Posterior cingulate gyrus (tissue), 11 donors: ENCODE data around the gene MTHFD1.

Source experiments
- DNase-seq, 10 donors: peaks; one replicate each; pipeline versions ENCODE4 v3.0.0 to v3.0.0-alpha.2; 2020 to 2021; ENCODE audit warnings: mixed read lengths in 3 of 10
- intact Hi-C: fragments of 100-400 bp; cut with DNase I; formaldehyde crosslinking; loops from one replicate; pipeline ENCODE4 v1.15.1; 2023

Gene MTHFD1

DNA sequence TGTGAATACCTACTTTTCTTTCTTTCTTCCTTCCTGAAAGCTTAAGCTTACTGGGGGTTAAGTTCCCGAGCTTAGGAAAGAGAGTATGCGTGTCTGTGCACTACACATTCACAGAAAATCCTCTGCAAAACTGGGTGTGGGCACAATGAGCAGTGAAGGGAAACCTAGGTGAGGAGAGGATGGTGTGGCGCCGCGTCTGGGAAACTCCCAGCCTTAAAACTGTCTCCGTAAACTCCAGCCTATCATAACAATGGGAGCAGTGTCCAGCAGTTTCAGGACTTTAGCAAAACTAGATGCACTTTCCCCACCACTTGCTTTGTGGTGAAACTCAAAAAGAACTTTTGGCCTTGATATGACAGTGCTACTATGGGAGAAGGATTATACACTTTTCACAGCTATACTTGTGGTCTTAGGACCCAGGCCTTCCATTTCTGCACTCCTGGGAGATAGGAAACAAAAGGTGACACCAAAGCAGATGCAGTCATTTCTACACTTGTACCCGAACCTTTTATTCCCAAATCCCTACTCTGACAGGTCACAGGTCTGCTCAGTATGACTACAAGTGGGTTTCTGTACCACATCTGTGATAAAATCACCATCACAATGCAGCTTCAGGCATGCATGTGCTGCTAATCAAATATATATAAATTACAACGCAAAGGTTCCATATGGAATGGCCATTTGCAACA is 87.6 kb downstream of the MTHFD1 start:
- intact Hi-C loops = no loop called here

DNA sequence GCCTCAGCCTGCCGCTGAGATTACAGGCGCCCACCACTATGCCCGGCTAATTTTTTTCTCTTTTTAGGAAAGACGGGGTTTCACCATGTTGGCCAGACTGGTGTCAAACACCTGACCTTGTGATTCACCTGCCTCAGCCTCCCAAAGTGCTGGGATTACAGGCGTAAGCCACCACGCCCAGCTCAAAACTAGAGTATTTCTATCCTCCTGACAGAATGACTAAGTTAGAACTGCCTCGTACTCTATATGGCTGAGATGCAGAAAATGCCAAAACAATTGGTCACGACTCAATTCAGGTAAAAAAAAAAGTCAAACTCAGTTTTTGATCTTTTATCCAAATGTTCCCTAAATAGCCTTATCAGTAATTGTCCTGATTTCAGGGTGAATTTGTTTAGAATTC is 88.3 kb downstream of the MTHFD1 start:
- DNase-seq = no peak

More for the DNA sequence above, 87.6 kb downstream of the MTHFD1 start:
- no peak for DNase-seq

DNA sequence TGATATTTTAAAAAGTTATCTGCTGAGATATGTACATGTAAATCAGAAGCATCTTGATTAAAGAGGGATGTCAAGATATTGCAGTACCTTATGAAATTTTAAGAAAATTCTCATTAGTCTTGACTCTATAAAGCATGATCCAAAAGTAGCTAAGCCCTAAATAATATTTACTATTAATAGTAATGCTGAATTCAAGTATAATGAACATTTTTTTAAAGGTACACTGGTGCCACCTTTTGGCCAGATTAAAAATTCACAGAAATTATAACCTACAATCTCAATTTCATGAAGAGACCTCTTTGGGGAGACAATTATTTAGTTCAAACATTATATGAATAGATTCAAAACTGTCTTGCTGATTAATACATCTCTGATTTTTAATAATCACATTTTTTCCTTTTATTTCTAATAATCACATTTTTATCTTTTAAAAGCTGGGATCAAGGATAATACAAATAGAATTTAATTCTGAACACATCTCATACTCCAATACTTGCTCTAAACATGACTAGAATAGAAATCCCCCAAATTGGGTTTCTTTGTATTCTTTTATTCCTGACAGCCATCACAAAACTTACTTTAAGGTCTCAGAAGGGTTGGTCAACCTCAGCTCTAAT is 90.6 kb downstream of the MTHFD1 start:
- no peak for DNase-seq

More for the DNA sequence above, 88.3 kb downstream of the MTHFD1 start:
- intact Hi-C loops = no loop called here

GRCh38 chr14:64488590-64489099 is 100.5 kb downstream of the MTHFD1 start:
- intact Hi-C loops = no loop called here

More for the DNA sequence above, 90.6 kb downstream of the MTHFD1 start:
- intact Hi-C loops = loop anchor here (2.0 kb wide), 1 partner anchor 134 kb away; no protein-coding TSS in a partner anchor

GRCh38 chr14:64491637-64492036 is 103.5 kb downstream of the MTHFD1 start:
- intact Hi-C loops = no loop called here
- no peak for DNase-seq

More at GRCh38 chr14:64488590-64489099, 100.5 kb downstream of the MTHFD1 start:
- DNase-seq = no peak

DNA sequence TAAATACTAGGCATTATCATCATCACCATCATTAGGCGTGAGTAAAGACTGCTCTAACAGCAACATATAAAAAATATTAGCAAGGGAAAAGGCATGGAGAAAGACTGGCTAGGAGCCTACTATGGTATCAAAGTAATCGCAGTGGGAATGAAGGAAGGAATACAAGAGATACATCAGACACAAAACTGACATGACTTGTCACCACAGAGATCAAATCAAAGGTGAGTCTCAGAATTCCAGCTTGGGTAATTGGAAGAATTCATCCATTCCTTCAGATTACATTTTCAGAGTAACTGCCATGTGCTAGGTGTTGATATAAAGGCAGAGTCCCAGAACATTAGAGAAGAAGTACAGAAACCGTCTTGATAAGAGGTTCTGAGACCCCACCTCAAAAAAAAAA is 105.3 kb downstream of the MTHFD1 start:
- intact Hi-C loops = no loop called here
- no peak for DNase-seq

DNA sequence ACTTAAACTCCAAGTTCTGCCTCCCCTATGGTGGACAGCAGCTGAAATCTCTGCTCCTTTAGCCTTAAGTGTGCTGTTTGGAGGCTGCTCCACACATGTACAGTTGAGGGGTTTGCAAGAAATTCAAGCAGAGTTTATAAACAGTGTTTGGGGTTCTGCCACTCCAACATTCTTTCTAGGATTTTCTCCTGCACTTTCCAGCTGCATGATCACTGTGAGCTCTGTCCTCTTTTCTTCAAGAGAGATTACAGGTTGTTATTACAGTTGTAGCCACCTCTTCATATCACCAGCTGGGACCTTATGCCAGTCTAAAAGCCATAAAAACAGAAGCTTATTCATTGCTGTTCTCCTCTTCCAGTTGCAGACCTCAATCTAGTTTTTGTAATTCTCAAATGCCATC is 107.1 kb downstream of the MTHFD1 start:
- intact Hi-C loops = no loop called here
- no peak for DNase-seq

DNA sequence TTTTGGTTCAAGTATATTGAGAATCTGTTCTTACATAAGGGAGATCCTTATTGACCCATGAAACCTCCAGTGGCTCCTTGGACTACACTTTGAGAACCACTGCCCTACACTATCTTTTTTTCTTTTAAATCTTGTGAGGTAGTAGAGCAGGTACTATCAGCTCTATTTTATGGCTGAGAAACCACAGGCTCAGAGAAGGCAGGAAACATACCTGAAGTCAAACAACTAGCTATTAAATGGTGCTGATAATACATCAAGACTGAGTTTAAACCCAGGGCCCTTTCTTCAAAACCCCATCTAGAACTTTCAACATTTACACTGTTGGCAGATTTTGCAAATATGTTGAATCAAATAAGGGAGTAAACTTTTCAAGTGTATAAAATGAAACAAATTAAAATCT is 108.6 kb downstream of the MTHFD1 start:
- DNase-seq = no peak
- intact Hi-C loops = no loop called here

- DNase-seq = no peak
- intact Hi-C loops = loop anchor here (5.0 to 10.0 kb wide), 2 partner anchors 42 to 135 kb away; partner anchors contain the start of gene HSPA2
Observed at GRCh38 chr14:64500088-64500487, 111.9 kb downstream of the MTHFD1 start.

DNA sequence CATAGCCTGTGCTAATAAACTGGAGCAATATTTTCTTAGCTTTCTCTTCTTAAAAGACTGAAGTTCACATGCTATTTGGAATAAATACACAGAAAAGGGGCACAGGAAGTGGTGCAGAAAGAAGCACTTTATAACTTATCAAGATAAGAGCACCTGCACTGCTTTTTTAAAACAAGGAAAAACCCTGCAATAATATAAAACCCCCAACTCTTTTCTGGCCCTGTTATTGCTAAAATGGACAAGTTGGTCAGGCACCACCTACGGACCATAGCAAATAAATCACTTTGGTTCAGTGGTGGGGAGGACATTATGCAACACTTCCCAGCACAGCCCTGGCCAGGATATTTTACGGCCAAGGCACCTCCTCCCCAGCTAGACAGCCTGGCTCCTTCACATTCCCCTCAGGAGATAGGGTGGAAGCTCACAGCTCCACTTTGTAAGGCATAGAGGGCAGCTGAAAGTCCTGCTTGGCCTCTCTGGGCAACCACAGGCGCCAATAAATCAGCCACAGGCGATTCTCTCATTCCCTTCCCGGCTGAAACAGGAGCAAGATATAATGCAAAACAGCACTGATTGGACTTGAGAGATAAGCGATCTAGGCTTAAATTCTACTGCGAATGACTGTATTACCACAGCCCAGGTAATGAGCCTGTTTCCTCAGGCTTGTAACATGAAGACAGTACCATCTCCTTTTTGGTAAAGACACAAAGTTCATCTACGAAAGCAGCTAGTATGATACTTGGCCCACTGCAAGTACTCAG is 113.4 kb downstream of the MTHFD1 start:
- DNase-seq = peak in 3 of 10 donors; percentile 17 to 80 (median 17)
- intact Hi-C loops = loop anchor here (5.0 to 10.0 kb wide), 2 partner anchors 41 to 133 kb away; partner anchors contain the start of gene HSPA2

- DNase-seq = no peak
- intact Hi-C loops = loop anchor here (5.0 to 10.0 kb wide), 2 partner anchors 40 to 132 kb away; partner anchors contain the start of gene HSPA2
Observed at GRCh38 chr14:64502456-64502855, 114.3 kb downstream of the MTHFD1 start.

DNA sequence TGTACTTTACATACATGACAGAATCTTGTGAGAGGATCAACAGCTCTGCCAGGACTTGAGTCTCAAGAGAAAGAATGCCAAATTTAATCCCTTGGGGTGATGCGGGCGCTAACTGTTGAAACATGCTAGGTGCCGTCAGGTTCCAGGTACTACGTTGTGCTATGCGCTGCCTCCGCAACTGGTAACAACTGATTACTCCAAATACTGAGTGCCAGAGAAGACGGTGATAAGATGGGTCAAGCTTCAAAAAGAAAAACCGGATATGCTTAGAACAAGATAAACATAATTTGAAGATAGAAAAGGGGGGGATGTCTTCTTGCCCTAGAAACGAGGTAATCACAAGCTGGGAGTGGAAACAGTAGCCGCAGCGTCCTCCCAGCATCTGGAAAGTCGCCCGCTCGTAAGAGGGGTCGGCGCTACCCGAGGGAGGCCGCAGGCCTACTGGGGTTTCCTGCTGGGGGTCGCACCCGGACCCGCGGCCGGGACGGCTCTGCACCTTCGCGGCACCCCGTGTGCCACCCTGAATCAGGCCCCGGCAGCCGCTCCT is 114.8 kb downstream of the MTHFD1 start:
- DNase-seq = peak in 1 of 10 donors; percentile 33
- intact Hi-C loops = loop anchor here (5.0 to 10.0 kb wide), 2 partner anchors 39 to 132 kb away; partner anchors contain the start of gene HSPA2

DNA sequence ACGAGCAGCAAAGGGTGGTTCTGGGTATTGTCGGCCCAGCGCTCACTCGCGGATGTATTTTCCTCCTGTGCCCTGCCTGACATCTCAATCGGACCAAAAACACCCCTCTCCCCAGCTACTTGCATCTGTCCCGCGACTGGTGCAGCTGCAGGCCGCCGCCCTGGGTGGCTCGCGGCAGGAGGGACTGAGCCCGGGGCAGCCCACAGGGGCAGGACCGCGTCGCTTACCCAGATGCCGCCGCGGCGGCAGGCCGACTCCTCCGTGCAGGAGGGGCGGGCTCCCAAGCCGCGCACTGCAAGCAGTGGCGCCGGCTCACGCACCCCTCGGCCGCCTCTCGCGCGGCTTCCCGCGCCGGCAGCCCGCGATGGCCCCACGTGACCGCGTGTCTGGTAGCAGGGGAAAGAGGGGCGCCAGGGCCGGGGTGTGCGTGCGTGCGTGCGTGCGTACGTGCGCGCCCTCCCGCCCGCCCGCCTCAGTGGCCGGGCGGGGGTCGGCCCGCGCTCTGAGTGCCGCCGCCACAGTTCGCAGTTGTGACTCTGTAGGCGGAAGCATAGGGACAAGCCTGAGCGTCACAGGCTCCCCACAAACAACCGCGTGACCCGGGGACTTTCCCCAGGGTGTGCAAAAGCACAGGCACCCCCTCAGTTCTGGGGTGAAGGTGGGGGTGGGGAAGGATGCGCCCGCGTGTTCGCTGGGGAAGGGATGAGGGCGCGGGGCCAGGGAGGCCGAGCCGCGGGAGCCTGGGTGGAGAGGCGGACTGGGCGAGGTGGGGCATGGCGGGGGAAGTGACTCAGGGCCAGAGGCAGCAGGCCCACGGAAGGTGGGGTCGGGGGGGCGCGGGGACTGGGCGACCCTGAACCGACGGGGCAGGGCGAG is 115.5 kb downstream of the MTHFD1 start, which contains the start of gene ZBTB25:
ZBTB25 (minus strand) TSS at position 405 of the 876 bp plus-strand sequence. CDS start 13,305 bp downstream, outside the sequence.
- DNase-seq = peak; percentile 79 to 99 (median 92)
- intact Hi-C loops = loop anchor here (5.0 to 10.0 kb wide), 2 partner anchors 39 to 131 kb away; partner anchors contain the start of gene HSPA2

DNA sequence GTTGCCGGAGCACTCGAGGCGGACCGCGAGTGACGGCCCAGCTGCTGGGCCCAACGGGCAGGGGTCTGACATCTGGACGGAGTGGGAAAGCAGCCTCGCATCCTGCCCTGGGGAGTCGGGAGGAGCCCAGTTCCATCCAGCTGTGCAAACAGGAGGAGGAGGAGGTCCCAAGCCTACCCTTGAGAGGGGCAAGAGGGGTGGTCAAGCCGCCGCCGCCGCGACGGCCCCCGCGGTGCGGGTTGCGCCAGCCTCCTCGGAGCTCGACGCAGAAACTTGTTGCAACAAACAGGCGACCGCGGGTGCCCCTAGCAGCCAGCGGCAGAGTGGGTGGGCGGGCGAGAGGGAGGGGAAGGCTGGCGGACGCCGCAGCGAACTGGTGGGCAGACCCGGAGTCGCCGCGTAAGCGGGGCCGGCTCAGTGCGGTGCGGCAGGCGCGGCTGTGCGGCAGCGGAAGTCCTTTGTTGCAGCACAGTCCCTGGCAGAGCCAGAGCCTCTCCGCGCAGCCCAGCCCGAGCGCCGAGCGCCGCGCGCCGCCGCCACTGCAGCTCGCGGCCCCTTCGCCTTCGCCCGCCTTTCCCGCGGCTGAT is 116.2 kb downstream of the MTHFD1 start, which contains the start of gene ZBTB1:
ZBTB1 (plus strand) TSS at position 461 of the 587 bp plus-strand sequence. CDS start 16,735 bp downstream, outside the sequence.
- intact Hi-C loops = loop anchor here (5.0 to 10.0 kb wide), 2 partner anchors 38 to 130 kb away; partner anchors contain the start of gene HSPA2

DNA sequence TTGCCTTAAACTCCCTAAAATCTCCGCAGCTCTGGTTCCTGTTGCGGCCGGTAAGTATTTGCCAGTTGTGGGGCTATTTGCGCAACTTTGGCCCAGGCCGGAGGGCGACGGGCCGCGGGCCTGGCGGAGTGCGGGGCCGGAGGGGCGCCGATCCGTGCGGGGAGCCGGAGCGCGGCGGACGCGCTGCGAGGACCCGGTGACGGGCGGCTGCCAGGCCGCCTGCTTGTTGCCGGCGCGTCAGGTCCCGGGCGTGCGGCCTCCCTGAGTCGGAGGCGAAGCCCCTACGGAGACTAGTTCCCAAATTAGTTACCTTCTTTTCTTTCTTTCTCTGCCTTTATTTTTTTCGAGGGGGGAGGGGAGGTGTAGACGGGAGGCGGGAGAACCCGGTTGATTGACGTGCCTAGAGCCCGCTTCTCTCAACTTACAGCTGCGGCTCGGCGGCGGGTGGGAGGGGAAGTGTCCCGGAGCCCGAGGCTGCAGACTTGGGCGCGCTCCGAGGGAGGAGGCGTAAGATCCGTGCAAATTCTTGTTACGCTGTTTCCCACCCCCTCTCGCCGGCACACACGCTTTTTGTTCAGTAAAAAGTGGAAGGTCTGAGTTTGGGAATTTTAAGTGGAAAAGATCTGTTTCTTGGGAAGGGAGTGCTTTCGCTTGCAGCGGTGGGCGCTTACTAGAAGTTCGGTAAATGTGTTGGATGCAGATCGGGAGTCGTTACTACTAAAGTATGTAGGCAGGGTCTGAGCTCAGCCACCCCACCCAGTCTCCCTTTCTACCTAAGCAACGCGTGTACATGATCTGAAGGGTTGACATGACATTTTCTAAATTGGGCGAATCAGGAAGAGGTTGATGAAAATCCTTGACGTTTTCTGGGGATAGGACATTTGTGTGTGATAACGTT is 117.0 kb downstream of the MTHFD1 start:
- DNase-seq = peak; percentile 77 to 97 (median 84)
- intact Hi-C loops = loop anchor here (5.0 to 10.0 kb wide), 2 partner anchors 37 to 130 kb away; partner anchors contain the start of gene HSPA2

More for the DNA sequence above, 116.2 kb downstream of the MTHFD1 start, which contains the start of gene ZBTB1:
- DNase-seq = peak; percentile 62 to 97 (median 80)

GRCh38 chr14:64506721-64507120 is 118.6 kb downstream of the MTHFD1 start:
- DNase-seq = no peak
- intact Hi-C loops = loop anchor here (10.0 kb wide), 1 partner anchor 128 kb away; no protein-coding TSS in a partner anchor
